Ovary (tissue), 3 donors: Measurements from ENCODE around the gene HABP4.

Experiments
- POLR2A ChIP-seq: fragments of 450-650 bp; IDR thresholded peaks from one replicate; pipeline ENCODE4 v1.6.1; 2017; ENCODE audit warnings: antibody characterized with exemption, mild to moderate bottlenecking, moderate library complexity
- TF ChIP-seq, protein P1 (sequence below), 3 donors: fragments of 450-650 bp in 2 of 3; fragments of 200-600 bp in 1 of 3; IDR thresholded peaks; one replicate each; pipeline versions ENCODE4 v1.5.1 to v1.8.0; 2016 to 2022; ENCODE audit warnings: antibody characterized with exemption in 3 of 3, mild to moderate bottlenecking in 1 of 3
- donor health status: DM: no; HTN: no; CAD: no.

DNA sequence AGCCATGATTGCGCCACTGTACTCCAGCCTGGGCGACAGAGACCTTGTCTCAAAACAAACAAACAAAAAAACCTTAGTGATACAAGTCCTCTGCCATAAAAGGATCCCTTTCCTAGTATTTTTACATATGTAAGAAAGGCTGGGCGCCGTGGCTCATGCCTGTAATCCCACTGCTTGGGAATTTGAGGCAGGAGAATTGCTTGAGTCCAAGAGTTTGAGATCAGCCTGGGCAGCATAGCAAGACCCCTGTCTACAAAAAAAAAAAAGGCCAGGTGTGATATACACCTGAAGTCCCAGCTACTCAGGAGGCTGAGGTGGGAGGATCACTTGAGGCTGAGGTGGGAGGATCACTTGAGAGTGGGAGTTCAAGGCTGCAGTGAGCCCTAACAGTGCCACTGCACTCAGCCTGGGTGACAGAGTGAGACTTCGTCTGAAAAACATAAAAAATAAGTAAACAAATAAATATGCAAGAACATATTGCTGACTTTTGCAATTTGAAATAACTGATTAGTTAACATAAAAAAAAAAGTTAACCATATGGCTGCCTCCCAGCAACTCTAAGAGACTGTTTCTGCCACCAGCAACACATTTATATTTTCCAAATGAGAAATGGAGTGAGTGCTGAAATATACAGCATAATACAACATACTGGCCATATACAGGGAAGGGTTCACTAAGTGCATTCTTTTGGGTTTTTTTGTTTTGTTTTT, 38.7 kb upstream of the HABP4 start:
- TF ChIP-seq, protein P1, sequence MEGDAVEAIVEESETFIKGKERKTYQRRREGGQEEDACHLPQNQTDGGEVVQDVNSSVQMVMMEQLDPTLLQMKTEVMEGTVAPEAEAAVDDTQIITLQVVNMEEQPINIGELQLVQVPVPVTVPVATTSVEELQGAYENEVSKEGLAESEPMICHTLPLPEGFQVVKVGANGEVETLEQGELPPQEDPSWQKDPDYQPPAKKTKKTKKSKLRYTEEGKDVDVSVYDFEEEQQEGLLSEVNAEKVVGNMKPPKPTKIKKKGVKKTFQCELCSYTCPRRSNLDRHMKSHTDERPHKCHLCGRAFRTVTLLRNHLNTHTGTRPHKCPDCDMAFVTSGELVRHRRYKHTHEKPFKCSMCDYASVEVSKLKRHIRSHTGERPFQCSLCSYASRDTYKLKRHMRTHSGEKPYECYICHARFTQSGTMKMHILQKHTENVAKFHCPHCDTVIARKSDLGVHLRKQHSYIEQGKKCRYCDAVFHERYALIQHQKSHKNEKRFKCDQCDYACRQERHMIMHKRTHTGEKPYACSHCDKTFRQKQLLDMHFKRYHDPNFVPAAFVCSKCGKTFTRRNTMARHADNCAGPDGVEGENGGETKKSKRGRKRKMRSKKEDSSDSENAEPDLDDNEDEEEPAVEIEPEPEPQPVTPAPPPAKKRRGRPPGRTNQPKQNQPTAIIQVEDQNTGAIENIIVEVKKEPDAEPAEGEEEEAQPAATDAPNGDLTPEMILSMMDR (IDR thresholded peaks at IDR 0.05) = no peak
- no peak for TF ChIP-seq POLR2A
